Prostate gland (tissue), 2 donors: ENCODE measurements around the gene MAP3K20. TPM values are rescaled to one million over a fixed set of nuclear protein-coding genes. Genes with fewer than 3 reads are reported as not detected.

Experiments used
- DNase-seq: peaks from one replicate; pipeline ENCODE4 v3.0.0-alpha.2; 2019; ENCODE audit warnings: low spot score
- H3K27ac ChIP-seq, 2 donors: fragments of 200-600 bp; sonication (generic); 2 replicates each; pipeline ENCODE4 v1.5.1; 2017 to 2019
- H3K27me3 ChIP-seq: fragments of 200-600 bp; sonication (generic); replicated peaks from 2 replicates; pipeline ENCODE4 v1.5.1; 2019; ENCODE audit not compliant: insufficient read depth
- H3K36me3 ChIP-seq, 2 donors: fragments of 200-600 bp; sonication (generic); 1 replicate in 1 of 2; 2 replicates in 1 of 2; pipeline versions ENCODE4 v1.5.1 to v1.8.1; 2017 to 2019
- H3K4me1 ChIP-seq: fragments of 200-600 bp; sonication (generic); replicated peaks from 2 replicates; pipeline ENCODE4 v1.5.1; 2019
- H3K4me3 ChIP-seq, 2 donors: fragments of 200-600 bp; sonication (generic); 2 replicates each; pipeline ENCODE4 v1.5.1; 2017 to 2019
- H3K9me3 ChIP-seq: fragments of 200-600 bp; sonication (generic); 2 replicates; pipeline ENCODE4 v1.5.1; 2017
- POLR2A ChIP-seq: fragments of 450-650 bp; IDR thresholded peaks from one replicate; pipeline ENCODE4 v1.6.1; 2016; ENCODE audit warnings: antibody characterized with exemption, mild to moderate bottlenecking
- POLR2AphosphoS5 ChIP-seq: sonication (generic); formaldehyde crosslinking; IDR thresholded peaks from one replicate; pipeline ENCODE4 v1.6.1; 2017; ENCODE audit warnings: antibody characterized with exemption
- WGBS: methylation state at CpG from one replicate; pipeline ENCODE4 v1.1.5; 2018; 5-methylcytosine and 5-hydroxymethylcytosine counted together
- intact Hi-C: fragments of 100-400 bp; cut with DNase I; formaldehyde crosslinking; loops from one replicate; pipeline ENCODE4 v1.14.2; 2022
- total RNA-seq, 2 donors: library from RNA; depleted of rRNA; stranded (reverse); fragments of >200 nt; gene quantifications; one replicate each; pipeline ENCODE4 v1.1.0, GENCODE V29; 2016
- TF ChIP-seq, protein P1 (sequence below), 4 experiments: fragments of 200-600 bp in 2 of 4; fragments of 450-650 bp in 2 of 4; sonication (generic) in 2 of 4; IDR thresholded peaks; 1 replicate in 3 of 4; 2 replicates in 1 of 4; pipeline ENCODE4 v1.5.1; 2016 to 2019; ENCODE audit warnings: antibody characterized with exemption in 4 of 4, mild to moderate bottlenecking in 2 of 4, moderate library complexity in 2 of 4

The MAP3K20 gene
- total RNA-seq, 2 donors from 2014 or later, result 28.9 to 48.8 TPM

GRCh38 chr2:173059971-173060461 is 15.6 kb upstream of the MAP3K20 start:
- WGBS, result 80% methylated on average over 5 of the region's 5 CpGs
- no peak for DNase-seq
- no peaks in the 10 kb centered on the region for H3K4me1 ChIP-seq
- H3K27me3 ChIP-seq, result no peaks in the 10 kb centered on the region
- intact Hi-C loops, result no loop called here
- no peak overlapping the region for H3K4me3 ChIP-seq
- TF ChIP-seq, protein P1, sequence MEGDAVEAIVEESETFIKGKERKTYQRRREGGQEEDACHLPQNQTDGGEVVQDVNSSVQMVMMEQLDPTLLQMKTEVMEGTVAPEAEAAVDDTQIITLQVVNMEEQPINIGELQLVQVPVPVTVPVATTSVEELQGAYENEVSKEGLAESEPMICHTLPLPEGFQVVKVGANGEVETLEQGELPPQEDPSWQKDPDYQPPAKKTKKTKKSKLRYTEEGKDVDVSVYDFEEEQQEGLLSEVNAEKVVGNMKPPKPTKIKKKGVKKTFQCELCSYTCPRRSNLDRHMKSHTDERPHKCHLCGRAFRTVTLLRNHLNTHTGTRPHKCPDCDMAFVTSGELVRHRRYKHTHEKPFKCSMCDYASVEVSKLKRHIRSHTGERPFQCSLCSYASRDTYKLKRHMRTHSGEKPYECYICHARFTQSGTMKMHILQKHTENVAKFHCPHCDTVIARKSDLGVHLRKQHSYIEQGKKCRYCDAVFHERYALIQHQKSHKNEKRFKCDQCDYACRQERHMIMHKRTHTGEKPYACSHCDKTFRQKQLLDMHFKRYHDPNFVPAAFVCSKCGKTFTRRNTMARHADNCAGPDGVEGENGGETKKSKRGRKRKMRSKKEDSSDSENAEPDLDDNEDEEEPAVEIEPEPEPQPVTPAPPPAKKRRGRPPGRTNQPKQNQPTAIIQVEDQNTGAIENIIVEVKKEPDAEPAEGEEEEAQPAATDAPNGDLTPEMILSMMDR (IDR thresholded peaks at IDR 0.05), result no peak
- no peak for TF ChIP-seq POLR2AphosphoS5
- no peak for TF ChIP-seq POLR2A
- no peaks in the 10 kb centered on the region for H3K36me3 ChIP-seq
- no peaks in the 10 kb centered on the region for H3K9me3 ChIP-seq
- no peak overlapping the region for H3K27ac ChIP-seq

GRCh38 chr2:173062801-173063200 is 12.8 kb upstream of the MAP3K20 start:
- Histone ChIP-seq H3K36me3 (no peaks in the 10 kb centered on the region), H3K9me3 (no peaks in the 10 kb centered on the region), H3K27me3 (no peaks in the 10 kb centered on the region), H3K27ac (no peak overlapping the region), H3K4me3 (no peak overlapping the region), H3K4me1 (no peaks in the 10 kb centered on the region)
- intact Hi-C loops, result no loop called here
- 78% methylated on average over 4 of the region's 4 CpGs for WGBS
- DNase-seq, result no peak
- no peak for TF ChIP-seq POLR2AphosphoS5
- TF ChIP-seq POLR2A, result no peak
- TF ChIP-seq, protein P1 (IDR thresholded peaks at IDR 0.05), result no peak

DNA sequence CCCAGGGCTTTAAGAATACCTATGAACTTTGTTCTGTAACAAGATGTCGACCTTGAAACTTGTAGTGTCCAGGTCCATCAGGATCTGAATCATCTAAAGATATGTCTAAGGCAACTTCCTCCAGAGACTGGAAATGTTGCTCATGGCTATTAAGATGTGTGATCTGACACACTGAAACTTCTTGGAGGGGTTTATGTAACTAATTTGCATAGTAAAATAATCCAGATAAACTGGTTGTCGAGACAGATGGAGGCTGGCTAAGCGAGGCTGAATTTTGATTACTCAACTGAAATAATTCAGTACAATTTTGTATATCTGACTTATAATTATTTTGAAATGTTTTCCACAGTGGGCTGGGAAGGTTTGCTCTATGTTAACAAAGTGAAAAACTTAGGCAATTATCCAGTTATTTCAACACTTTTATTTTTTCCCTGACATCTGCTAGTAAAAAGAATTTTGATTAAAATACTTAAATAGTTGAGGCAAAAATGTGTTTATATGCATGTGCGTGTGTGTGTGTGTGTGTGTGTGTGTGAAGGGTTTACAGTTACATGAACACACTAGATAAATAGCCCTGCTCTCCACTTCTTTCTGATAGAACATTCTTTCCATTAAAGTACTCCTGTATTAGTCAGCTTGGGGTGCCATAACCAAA is 11.4 kb upstream of the MAP3K20 start:
- Histone ChIP-seq H3K27ac (no peak overlapping the region), H3K4me3 (no peak overlapping the region), H3K27me3 (no peaks in the 10 kb centered on the region), H3K36me3 (no peaks in the 10 kb centered on the region), H3K4me1 (no peaks in the 10 kb centered on the region), H3K9me3 (no peaks in the 10 kb centered on the region)
- WGBS, result 82% methylated on average over 4 of the region's 4 CpGs
- intact Hi-C loops, result no loop called here
- TF ChIP-seq POLR2A (no peak), POLR2AphosphoS5 (no peak)
- no peak for DNase-seq

- intact Hi-C loops, result no loop called here
- no peak for DNase-seq
- WGBS, result 85% methylated on average over 6 of the region's 6 CpGs
- Histone ChIP-seq H3K9me3 (no peaks in the 10 kb centered on the region), H3K27me3 (no peaks in the 10 kb centered on the region), H3K4me1 (no peaks in the 10 kb centered on the region), H3K4me3 (no peak overlapping the region), H3K27ac (no peak overlapping the region), H3K36me3 (no peaks in the 10 kb centered on the region)
- TF ChIP-seq POLR2A (no peak), POLR2AphosphoS5 (no peak)
- TF ChIP-seq, protein P1 (IDR thresholded peaks at IDR 0.05), result no peak
Observed at GRCh38 chr2:173066887-173067676, 8.6 kb upstream of the MAP3K20 start.

- H3K4me1 ChIP-seq, result no peaks in the 10 kb centered on the region
- WGBS, result 7% methylated on average over 23 of the region's 25 CpGs
- no peaks in the 10 kb centered on the region for H3K9me3 ChIP-seq
- H3K4me3 ChIP-seq, result peak overlapping the region; percentile 78 to 92
- H3K36me3 ChIP-seq, result no peaks in the 10 kb centered on the region
- DNase-seq, result no peak
- intact Hi-C loops, result loop anchor here (2.0 to 10.0 kb wide), 5 partner anchors 33 to 210 kb away; no protein-coding TSS in a partner anchor
- TF ChIP-seq, protein P1 (IDR thresholded peaks at IDR 0.05), result peak in 1 of 4 experiments; percentile 28
- TF ChIP-seq POLR2A (no peak), POLR2AphosphoS5 (no peak)
- no peaks in the 10 kb centered on the region for H3K27me3 ChIP-seq
- peak overlapping the region; percentile 90 to 94 for H3K27ac ChIP-seq
Observed at GRCh38 chr2:173075056-173075780, 428 bp upstream of the MAP3K20 start.
